CD4-positive, alpha-beta T cell treated with Interleukin-15 for 1 hour (primary cell): ENCODE results near the gene FH.

Experiments
- DNase-seq: peaks from one replicate; pipeline ENCODE4 v3.0.0-alpha.2; 2020

Gene FH

GRCh38 chr1:241456743-241457142, 62.8 kb downstream of the FH start:
- DNase-seq: no peak

GRCh38 chr1:241453732-241454131, 65.8 kb downstream of the FH start:
- no peak for DNase-seq

- DNase-seq: no peak
These were observed 67.6 kb downstream of the FH start for GRCh38 chr1:241451956-241452355.
